Spleen (tissue), 7 donors: ENCODE results near the gene MT1A.

Source experiments
- POLR2A ChIP-seq, 3 donors: fragments of 450-650 bp; IDR thresholded peaks; one replicate each; pipeline ENCODE4 v1.5.1; 2017; ENCODE audit warnings: antibody characterized with exemption in 3 of 3, mild to moderate bottlenecking in 1 of 3
- POLR2AphosphoS5 ChIP-seq, 3 donors: sonication (generic); formaldehyde crosslinking; IDR thresholded peaks; one replicate each; pipeline ENCODE4 v1.5.1; 2017; ENCODE audit warnings: antibody characterized with exemption in 3 of 3
- TF ChIP-seq, protein P1 (sequence below), 11 experiments: fragments of 200-600 bp in 7 of 11; fragments of 450-650 bp in 4 of 11; sonication (generic) in 4 of 11; IDR thresholded peaks in 8 of 11; conservative IDR thresholded peaks in 3 of 11; 1 replicate in 7 of 11; 2 replicates in 4 of 11; pipeline versions ENCODE4 v1.4.0 to v1.8.0; 2016 to 2021; ENCODE audit warnings: antibody characterized with exemption in 11 of 11, inconsistent platforms in 4 of 11, mild to moderate bottlenecking in 1 of 11
- donor health status: DM: no; HTN: no; CAD: no; lungs with moderate emphysema.
- donor health status: DM: no; HTN: no; CAD: no.
- donor health status: DM: no; HTN: no; CAD: no.

DNA sequence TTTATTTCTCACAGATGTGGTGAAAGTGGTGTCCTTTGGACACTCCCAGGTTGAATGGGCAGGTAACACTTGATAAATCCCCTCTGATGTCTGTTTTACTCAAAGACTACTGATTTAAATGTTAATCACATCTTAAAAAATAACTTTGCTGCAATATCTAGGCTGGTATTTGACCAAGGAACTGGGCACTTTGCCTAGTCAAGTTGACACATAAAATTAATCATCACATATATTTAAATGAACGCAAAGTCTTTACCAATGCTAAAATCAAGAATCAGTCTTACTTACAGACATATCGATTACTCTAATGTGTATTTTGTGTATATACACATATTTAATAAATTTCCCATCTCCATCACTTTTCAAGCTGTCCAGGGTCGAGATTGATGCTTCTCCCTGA, 23.1 kb upstream of the MT1A start:
- TF ChIP-seq, protein P1, sequence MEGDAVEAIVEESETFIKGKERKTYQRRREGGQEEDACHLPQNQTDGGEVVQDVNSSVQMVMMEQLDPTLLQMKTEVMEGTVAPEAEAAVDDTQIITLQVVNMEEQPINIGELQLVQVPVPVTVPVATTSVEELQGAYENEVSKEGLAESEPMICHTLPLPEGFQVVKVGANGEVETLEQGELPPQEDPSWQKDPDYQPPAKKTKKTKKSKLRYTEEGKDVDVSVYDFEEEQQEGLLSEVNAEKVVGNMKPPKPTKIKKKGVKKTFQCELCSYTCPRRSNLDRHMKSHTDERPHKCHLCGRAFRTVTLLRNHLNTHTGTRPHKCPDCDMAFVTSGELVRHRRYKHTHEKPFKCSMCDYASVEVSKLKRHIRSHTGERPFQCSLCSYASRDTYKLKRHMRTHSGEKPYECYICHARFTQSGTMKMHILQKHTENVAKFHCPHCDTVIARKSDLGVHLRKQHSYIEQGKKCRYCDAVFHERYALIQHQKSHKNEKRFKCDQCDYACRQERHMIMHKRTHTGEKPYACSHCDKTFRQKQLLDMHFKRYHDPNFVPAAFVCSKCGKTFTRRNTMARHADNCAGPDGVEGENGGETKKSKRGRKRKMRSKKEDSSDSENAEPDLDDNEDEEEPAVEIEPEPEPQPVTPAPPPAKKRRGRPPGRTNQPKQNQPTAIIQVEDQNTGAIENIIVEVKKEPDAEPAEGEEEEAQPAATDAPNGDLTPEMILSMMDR (IDR thresholded peaks at IDR 0.05 in 8 of 11, conservative IDR thresholded peaks at IDR 0.05 in 3 of 11), result no peak
- TF ChIP-seq POLR2A (IDR thresholded peaks at IDR 0.05) (no peak), POLR2AphosphoS5 (IDR thresholded peaks at IDR 0.05) (no peak)
